ENCODE measurements around the gene TPK1. TPM values are rescaled to one million over a fixed set of nuclear protein-coding genes. Genes with fewer than 3 reads are reported as not detected.
"Not testable (repeated sequence)": the region's sequence is repeated elsewhere in the genome, so short reads cannot be mapped to it uniquely, and the experiment has no call there.

Gene TPK1
- total RNA-seq, 2 donors from 2014 or later = 20.3 to 21.7 TPM

DNA sequence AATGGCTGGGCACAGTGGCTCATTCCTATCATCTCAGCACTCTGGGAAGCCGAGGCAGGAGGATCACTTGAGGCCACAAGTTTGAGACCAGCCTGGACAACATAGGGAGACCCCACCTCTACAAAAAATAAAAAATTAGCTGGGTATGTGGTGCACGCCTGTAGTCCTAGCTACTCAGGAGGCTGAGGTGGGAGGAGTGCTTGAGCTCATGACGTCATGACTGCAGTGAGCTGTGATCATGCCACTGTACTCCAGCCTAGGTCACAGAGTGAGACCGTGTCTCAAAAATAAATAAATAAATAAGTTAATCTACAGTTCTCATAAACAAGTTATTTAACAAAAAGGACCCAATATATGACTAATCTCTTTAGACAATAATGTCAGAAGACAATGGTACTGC is 76.2 kb downstream of the TPK1 start:
- H3K9me3 ChIP-seq (ENCODE audit: control insufficient read depth, low read length, poor library complexity, severe bottlenecking) = no peaks in the 10 kb centered on the region
- H3K27ac Mint-ChIP-seq = no peak overlapping the region
- DNase-seq = no peak
- peaks cover 4% of the 10 kb centered on the region for H3K4me1 Mint-ChIP-seq
- no peaks in the 10 kb centered on the region for H3K27me3 Mint-ChIP-seq
- H3K4me3 Mint-ChIP-seq = no peak overlapping the region
- ATAC-seq = no peak
- peaks cover 7% of the 10 kb centered on the region for H3K36me3 Mint-ChIP-seq (ENCODE audit: low read depth)

DNA sequence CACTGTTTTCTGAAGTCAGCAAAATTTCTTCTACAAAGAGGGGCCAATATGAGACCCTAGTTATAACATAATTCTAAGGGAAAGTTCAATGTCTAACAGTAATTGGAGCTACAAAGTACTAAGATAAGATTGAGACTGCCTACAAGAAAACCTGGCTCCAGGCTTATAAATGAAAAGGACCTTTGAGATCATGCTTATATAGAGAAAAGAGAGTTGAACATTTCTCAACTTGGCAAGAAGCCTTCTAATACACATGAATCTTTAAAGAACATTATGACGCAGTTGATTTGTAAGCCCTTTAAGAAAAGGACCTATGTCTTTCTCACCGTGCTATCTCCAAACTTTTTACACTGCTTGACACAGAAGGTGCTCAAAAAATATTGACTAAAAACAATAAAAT is 87.9 kb downstream of the TPK1 start:
- no peaks in the 10 kb centered on the region for H3K36me3 Mint-ChIP-seq (ENCODE audit: low read depth)
- ATAC-seq (no peak), DNase-seq (no peak)
- peaks cover 6% of the 10 kb centered on the region for H3K4me1 Mint-ChIP-seq
- no peak overlapping the region for H3K27ac Mint-ChIP-seq
- no peaks in the 10 kb centered on the region for H3K9me3 ChIP-seq (ENCODE audit: control insufficient read depth, low read length, poor library complexity, severe bottlenecking)
- H3K4me3 Mint-ChIP-seq = no peak overlapping the region
- no peaks in the 10 kb centered on the region for H3K27me3 Mint-ChIP-seq

DNA sequence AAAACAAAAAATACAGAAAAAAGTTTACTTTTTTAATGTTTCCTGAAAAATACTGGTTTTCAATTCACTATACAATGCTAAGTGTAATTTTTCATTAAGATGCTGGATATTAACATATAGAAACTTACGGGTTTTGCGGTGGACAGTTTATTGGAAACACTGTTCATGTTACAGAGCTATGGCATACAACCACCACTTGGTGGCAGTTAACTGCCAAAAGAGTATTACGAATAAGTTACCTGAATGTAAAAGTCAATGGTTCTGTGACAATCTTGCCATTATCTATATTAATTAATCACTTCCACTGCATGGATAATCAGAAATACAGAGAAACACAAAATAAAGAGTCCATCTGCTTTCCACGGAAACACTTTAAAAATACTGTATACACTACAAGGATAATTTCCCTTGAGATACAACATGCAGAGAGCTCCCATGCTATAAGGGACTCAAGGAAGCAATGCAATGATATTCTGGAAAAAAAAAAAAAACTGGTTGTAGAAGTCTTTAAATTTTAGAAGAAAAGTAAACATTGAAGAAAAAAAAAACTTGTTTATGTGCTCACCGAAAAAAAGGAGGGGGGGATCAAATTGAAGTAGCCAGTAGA is 97.0 kb downstream of the TPK1 start:
- no peaks in the 10 kb centered on the region for H3K27me3 Mint-ChIP-seq
- no peaks in the 10 kb centered on the region for H3K9me3 ChIP-seq (ENCODE audit: control insufficient read depth, low read length, poor library complexity, severe bottlenecking)
- H3K36me3 Mint-ChIP-seq (ENCODE audit: low read depth) = peaks cover 4% of the 10 kb centered on the region
- ATAC-seq (peak; percentile 61), DNase-seq (no peak)
- peaks cover 15% of the 10 kb centered on the region for H3K4me1 Mint-ChIP-seq
- H3K27ac Mint-ChIP-seq = peak overlapping the region; percentile 59
- H3K4me3 Mint-ChIP-seq = no peak overlapping the region

DNA sequence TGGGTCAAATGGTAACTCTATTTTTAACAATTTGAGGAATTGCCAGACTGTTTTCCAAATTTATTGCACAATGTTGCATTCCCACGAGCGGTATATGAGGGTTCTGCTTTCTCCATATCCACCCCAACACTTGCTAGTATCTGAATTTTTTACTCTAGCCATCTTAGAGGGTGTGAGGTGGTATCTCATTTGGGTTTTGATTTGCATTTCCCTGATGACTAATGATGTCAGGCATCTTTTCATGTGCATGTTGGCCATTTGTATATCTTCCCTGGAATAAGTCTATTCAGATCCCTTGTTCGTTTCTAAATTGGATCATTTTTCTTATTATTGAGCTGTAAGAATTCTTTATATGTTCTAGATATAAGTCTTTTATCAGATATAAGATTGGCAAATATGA is 97.7 kb downstream of the TPK1 start:
- no peak for ATAC-seq
- H3K36me3 Mint-ChIP-seq (ENCODE audit: low read depth) = peaks cover 4% of the 10 kb centered on the region
- H3K27ac Mint-ChIP-seq = no peak overlapping the region

DNA sequence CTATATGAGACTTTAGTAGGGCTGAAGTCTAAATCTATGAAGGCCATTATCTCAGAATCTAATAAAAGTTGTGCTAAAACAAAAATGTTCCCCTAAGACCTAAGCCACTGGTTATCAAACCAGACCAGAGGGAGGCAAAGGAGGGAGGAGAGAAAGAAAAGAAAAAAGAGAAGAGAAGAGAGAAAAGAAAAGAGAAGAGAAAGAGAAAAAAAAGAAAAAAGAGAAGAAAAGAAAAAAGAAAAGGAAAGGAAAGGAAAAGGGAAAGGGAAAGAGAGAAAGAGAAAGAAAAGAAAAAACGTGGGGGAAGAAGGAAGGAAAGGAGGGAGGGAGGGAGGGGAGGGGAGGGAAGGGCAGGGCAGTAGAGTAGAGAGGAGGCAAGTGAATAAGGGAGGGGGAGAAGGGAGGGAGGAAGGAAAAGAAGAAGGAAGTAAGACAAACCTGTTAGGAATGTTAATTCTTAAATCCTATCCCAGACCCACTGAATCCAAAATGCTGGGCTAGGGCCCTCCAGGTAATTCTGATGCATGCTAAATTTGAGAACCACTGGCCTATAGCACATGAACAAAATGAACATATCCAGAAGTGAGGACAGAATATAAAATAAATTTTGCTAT is 98.9 kb downstream of the TPK1 start:
- H3K36me3 Mint-ChIP-seq (ENCODE audit: low read depth) = peaks cover 7% of the 10 kb centered on the region
- no peak overlapping the region for H3K27ac Mint-ChIP-seq
- no peaks in the 10 kb centered on the region for H3K27me3 Mint-ChIP-seq
- DNase-seq (no peak), ATAC-seq (no peak)
- peaks cover 16% of the 10 kb centered on the region for H3K4me1 Mint-ChIP-seq
- no peaks in the 10 kb centered on the region for H3K9me3 ChIP-seq (ENCODE audit: control insufficient read depth, low read length, poor library complexity, severe bottlenecking)
- H3K4me3 Mint-ChIP-seq = peak overlapping the region; percentile 75

More for the DNA sequence above, 97.7 kb downstream of the TPK1 start:
- H3K27me3 Mint-ChIP-seq = no peaks in the 10 kb centered on the region
- peaks cover 15% of the 10 kb centered on the region for H3K4me1 Mint-ChIP-seq
- no peak for DNase-seq
- no peak overlapping the region for H3K4me3 Mint-ChIP-seq
- H3K9me3 ChIP-seq (ENCODE audit: control insufficient read depth, low read length, poor library complexity, severe bottlenecking) = no peaks in the 10 kb centered on the region

DNA sequence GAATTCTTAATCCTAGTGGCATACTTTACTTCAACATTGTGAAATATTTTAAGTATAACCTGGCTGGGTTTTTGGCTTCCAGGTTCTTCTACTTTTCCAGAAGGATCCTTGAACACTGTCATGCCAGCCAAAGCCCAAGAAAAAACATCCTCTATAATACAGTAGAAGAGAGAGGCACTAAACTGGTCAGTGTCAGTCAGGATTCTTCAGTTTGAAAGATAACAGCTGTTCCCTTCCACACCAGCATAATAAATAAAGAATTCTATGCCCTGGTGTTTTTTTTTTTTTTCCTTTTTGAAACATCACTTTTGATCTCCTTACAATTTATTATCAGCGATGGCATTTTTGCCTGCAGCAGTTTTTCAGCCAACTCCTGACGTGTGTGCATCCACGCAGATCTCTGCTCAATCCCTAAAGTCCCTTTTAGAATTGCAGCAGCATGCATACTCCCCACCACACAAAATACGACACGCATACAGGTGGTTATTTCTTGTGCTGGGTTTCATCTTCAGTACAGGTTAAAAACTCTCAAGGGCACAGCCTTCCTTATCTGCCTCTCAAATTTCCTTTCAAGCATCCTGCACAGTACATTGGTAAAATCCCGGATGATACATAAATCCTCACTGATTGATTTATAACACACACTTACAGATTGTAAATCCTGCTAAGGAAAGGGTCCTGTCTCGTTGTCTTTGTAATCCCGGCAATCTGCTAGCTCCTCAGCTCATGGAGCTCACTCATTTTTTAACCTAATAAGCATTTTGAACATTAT is 100.2 kb downstream of the TPK1 start:
- no peak overlapping the region for H3K4me3 Mint-ChIP-seq
- H3K27me3 Mint-ChIP-seq = no peaks in the 10 kb centered on the region
- H3K9me3 ChIP-seq (ENCODE audit: control insufficient read depth, low read length, poor library complexity, severe bottlenecking) = no peaks in the 10 kb centered on the region
- no peak for ATAC-seq
- peaks cover 8% of the 10 kb centered on the region for H3K36me3 Mint-ChIP-seq (ENCODE audit: low read depth)
- H3K4me1 Mint-ChIP-seq = peaks cover 17% of the 10 kb centered on the region
- DNase-seq = no peak
- H3K27ac Mint-ChIP-seq = no peak overlapping the region

DNA sequence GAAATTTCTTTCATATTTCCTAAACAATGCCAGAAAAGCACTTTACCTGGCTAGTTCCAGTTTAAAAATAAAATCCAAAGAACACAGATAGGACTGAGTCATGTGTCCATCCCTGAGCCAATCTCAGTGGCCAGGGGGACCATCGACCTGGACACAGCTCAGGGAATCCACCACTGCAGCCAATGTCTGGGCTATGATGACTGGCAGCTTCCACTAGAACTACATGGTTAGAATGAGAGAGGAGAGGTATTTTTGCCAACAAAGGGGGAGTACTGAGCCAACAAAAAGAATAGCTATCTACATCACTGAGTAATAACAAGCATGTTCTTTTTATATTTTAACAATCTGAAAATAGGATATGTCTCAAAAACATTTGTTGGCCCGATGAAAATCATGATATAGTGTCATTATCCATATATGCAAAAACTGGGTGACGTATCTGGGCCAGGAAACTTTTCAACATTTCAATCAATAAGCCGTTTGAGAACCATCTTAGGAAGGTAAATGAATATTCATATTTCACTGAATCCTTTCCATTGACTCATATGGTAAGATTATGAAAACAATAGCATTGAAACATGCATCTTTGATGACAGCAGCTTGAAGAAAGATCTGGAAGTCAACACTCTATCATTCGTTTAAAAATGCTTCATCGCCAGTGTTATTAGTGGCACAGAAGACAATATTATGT is 104.0 kb downstream of the TPK1 start:
- Mint-ChIP-seq H3K4me1 (peaks cover 3% of the 10 kb centered on the region), H3K4me3 (no peak overlapping the region), H3K36me3 (ENCODE audit: low read depth) (peaks cover 9% of the 10 kb centered on the region), H3K27ac (no peak overlapping the region), H3K27me3 (no peaks in the 10 kb centered on the region)
- DNase-seq (no peak), ATAC-seq (no peak)
- no peaks in the 10 kb centered on the region for H3K9me3 ChIP-seq (ENCODE audit: control insufficient read depth, low read length, poor library complexity, severe bottlenecking)

DNA sequence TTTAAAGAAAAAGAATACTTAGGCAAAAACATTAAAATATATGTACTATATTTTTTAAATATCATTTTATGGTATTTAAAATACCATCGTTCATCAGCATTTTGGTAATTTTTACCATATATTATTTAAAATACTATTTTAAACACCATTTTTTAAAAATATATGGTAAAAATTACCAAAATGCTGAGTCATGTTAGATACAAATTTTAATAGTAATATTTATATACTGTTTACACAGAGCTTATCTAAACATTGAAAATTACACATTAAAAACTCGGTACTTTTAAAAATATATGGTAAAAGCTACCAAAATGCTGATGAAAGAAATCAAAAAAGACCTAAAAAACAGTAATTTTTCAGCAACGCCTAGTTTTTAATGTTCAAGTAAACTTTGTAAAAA is 105.6 kb downstream of the TPK1 start:
- Mint-ChIP-seq H3K4me1 (peaks cover 2% of the 10 kb centered on the region), H3K36me3 (ENCODE audit: low read depth) (peaks cover 7% of the 10 kb centered on the region), H3K27me3 (no peaks in the 10 kb centered on the region), H3K27ac (no peak overlapping the region), H3K4me3 (no peak overlapping the region)
- no peaks in the 10 kb centered on the region for H3K9me3 ChIP-seq (ENCODE audit: control insufficient read depth, low read length, poor library complexity, severe bottlenecking)
- DNase-seq (no peak), ATAC-seq (no peak)

DNA sequence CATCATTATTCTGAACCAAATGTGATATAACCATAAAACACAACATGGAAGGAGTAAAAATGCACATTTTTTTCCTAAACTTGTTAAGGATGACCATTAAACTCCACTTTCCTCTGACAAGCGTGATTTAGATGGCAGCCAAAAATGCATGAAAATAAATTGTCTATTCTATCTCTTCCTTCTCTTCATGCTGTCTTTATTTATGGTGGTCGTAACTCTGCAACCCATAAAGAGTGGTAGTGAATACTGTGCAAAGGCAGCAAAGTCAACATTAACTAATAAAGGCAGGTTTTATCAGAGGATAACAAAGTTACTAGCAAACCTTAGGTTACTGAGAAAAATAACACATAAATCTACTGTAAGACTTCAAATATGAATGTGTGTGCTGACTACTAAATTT is 106.6 kb downstream of the TPK1 start:
- H3K4me3 Mint-ChIP-seq = no peak overlapping the region
- no peaks in the 10 kb centered on the region for H3K27me3 Mint-ChIP-seq
- peaks cover 2% of the 10 kb centered on the region for H3K4me1 Mint-ChIP-seq
- peaks cover 7% of the 10 kb centered on the region for H3K36me3 Mint-ChIP-seq (ENCODE audit: low read depth)
- no peaks in the 10 kb centered on the region for H3K9me3 ChIP-seq (ENCODE audit: control insufficient read depth, low read length, poor library complexity, severe bottlenecking)
- DNase-seq (no peak), ATAC-seq (no peak)
- H3K27ac Mint-ChIP-seq = no peak overlapping the region

DNA sequence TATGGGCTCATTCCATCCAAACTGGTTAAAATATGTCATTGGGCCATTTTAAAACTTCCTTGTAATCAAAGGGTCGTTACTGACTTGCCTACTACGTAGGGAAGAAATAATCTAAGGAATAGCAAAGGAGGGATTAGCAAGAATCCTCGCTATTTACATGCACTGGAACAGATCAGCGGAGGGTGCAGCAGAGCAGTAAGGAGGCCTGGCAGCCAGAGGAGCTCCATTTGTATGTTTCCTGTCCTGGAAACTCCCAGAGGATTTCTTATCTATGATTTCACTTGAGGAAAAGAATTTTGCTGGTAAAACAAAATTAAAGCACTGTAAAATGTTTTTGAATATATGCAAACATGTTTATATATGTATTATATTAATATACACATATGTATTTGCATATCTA is 107.3 kb downstream of the TPK1 start:
- H3K9me3 ChIP-seq (ENCODE audit: control insufficient read depth, low read length, poor library complexity, severe bottlenecking) = no peaks in the 10 kb centered on the region
- ATAC-seq (no peak), DNase-seq (no peak)
- H3K4me3 Mint-ChIP-seq = no peak overlapping the region
- H3K27ac Mint-ChIP-seq = no peak overlapping the region
- peaks cover 7% of the 10 kb centered on the region for H3K36me3 Mint-ChIP-seq (ENCODE audit: low read depth)
- no peaks in the 10 kb centered on the region for H3K27me3 Mint-ChIP-seq
- H3K4me1 Mint-ChIP-seq = peaks cover 2% of the 10 kb centered on the region

DNA sequence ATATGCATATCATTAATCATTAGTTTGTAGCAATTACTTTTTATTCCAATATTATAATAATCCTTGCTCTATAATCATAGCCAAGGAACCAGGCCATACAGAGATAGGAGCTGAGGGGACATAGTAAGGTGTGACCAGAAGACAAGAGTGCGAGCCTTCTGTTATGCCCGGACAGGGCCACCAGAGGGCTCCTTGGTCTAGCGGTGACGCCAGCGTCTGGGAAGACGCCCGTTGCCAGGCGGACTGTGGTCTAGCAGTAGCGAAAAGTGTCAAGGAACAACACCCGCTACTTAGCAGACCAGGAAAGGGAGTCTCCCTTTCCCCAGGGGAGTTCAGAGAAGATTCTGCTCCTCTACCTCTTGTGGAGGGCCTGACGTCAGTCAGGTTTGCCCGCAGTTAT is 109.0 kb downstream of the TPK1 start:
- H3K4me3 Mint-ChIP-seq; H3K9me3 ChIP-seq (ENCODE audit: control insufficient read depth, low read length, poor library complexity, severe bottlenecking); H3K4me1 Mint-ChIP-seq; H3K27me3 Mint-ChIP-seq; ATAC-seq; H3K36me3 Mint-ChIP-seq (ENCODE audit: low read depth); H3K27ac Mint-ChIP-seq; DNase-seq: not testable (repeated sequence)

DNA sequence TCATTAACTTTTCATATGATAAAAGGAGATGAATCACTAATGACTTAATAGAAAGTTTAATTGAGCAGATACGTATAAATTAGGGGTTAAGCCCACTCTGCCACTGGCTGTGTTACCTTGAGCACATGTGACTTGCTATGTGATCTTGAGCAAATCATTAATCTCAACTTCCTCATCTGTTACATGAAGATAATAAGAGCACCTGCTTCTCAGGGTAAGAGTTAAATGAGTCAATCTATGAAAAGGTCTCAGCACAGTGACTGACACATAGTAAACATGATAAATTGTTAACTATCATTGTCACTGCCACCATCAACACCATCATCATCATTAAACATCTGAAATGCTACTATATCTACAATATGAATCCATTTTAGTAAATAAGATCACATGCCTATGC is 110.8 kb downstream of the TPK1 start:
- H3K36me3 Mint-ChIP-seq (ENCODE audit: low read depth) = peaks cover 5% of the 10 kb centered on the region
- H3K4me1 Mint-ChIP-seq = no peaks in the 10 kb centered on the region
- H3K4me3 Mint-ChIP-seq = no peak overlapping the region
- no peaks in the 10 kb centered on the region for H3K9me3 ChIP-seq (ENCODE audit: control insufficient read depth, low read length, poor library complexity, severe bottlenecking)
- H3K27me3 Mint-ChIP-seq = no peaks in the 10 kb centered on the region
- DNase-seq (no peak), ATAC-seq (no peak)
- H3K27ac Mint-ChIP-seq = no peak overlapping the region

DNA sequence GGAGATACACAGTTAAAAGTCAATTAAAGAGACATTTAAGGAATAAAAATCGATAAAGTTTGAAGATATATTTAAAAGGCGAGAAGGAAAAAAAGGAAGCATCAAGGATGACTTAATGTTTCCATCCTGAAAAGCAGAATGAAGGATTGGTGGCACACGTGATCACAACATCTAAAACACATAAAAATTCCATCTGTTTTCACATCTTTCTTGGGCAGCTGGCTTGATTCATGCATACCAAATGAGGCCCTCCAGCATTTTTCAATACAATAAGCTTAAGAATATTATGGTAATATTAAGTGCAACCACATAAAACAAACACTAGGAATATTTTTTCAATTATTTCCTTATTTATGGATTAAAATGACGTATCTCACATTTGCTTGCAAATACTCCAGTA is 112.6 kb downstream of the TPK1 start:
- H3K27ac Mint-ChIP-seq = no peak overlapping the region
- H3K4me1 Mint-ChIP-seq = no peaks in the 10 kb centered on the region
- DNase-seq (no peak), ATAC-seq (no peak)
- no peak overlapping the region for H3K4me3 Mint-ChIP-seq
- no peaks in the 10 kb centered on the region for H3K27me3 Mint-ChIP-seq
- H3K36me3 Mint-ChIP-seq (ENCODE audit: low read depth) = peaks cover 5% of the 10 kb centered on the region
- H3K9me3 ChIP-seq (ENCODE audit: control insufficient read depth, low read length, poor library complexity, severe bottlenecking) = no peaks in the 10 kb centered on the region
